GM21717 (cell line): Measurements from ENCODE around the gene AIRE.

Source experiments
- ATAC-seq: cut with Tn5 transposase; IDR thresholded peaks from one replicate; pipeline ENCODE4 v1.9.1; 2021; ENCODE audit warnings: mild to moderate bottlenecking, moderate library complexity; ENCODE audit not compliant: unreplicated experiment

AIRE gene

GRCh38 chr21:44303490-44303981 is 17.9 kb downstream of the AIRE start:
- no peak for ATAC-seq

- ATAC-seq = no peak
These were observed 18.4 kb downstream of the AIRE start for GRCh38 chr21:44304011-44304616.

GRCh38 chr21:44304877-44305293 is 19.2 kb downstream of the AIRE start:
- ATAC-seq = no peak

GRCh38 chr21:44305691-44306090 is 20.0 kb downstream of the AIRE start:
- ATAC-seq = no peak

GRCh38 chr21:44306936-44307704 is 21.4 kb downstream of the AIRE start:
- no peak for ATAC-seq

GRCh38 chr21:44310628-44311507 is 25.2 kb downstream of the AIRE start:
- ATAC-seq = no peak

- no peak for ATAC-seq
These were observed 26.4 kb downstream of the AIRE start for GRCh38 chr21:44312089-44312488.

- no peak for ATAC-seq
These were observed 27.0 kb downstream of the AIRE start for GRCh38 chr21:44312716-44313115.

- ATAC-seq = no peak
These were observed 27.8 kb downstream of the AIRE start for GRCh38 chr21:44313451-44313850.

- no peak for ATAC-seq
These were observed 28.5 kb downstream of the AIRE start for GRCh38 chr21:44314128-44314527.

GRCh38 chr21:44314561-44314960 is 28.9 kb downstream of the AIRE start:
- ATAC-seq = no peak

GRCh38 chr21:44315691-44316203 is 30.1 kb downstream of the AIRE start:
- ATAC-seq = no peak

- no peak for ATAC-seq
These were observed 30.7 kb downstream of the AIRE start for GRCh38 chr21:44316277-44316900.

GRCh38 chr21:44317241-44317782 is 31.6 kb downstream of the AIRE start:
- ATAC-seq = no peak

GRCh38 chr21:44317871-44318270 is 32.2 kb downstream of the AIRE start:
- no peak for ATAC-seq

- ATAC-seq = no peak
These were observed 33.0 kb downstream of the AIRE start for GRCh38 chr21:44318489-44319285.

- no peak for ATAC-seq
These were observed 33.9 kb downstream of the AIRE start for GRCh38 chr21:44319407-44320065.

- ATAC-seq = no peak
These were observed 35.2 kb downstream of the AIRE start for GRCh38 chr21:44320847-44321246.

- no peak for ATAC-seq
These were observed 36.3 kb downstream of the AIRE start for GRCh38 chr21:44321846-44322450.
